ENCODE measurements around the gene CD84.

GRCh38 chr1:160539684-160539989, 39.7 kb downstream of the CD84 start:
- TF ChIP-seq CTCF (IDR thresholded peaks at IDR 0.05) (no peak), POLR2A (IDR thresholded peaks at IDR 0.05) (no peak), EP300 (IDR thresholded peaks at IDR 0.05) (no peak)
